ENCODE measurements around the gene TTC4. TPM values are rescaled to one million over a fixed set of nuclear protein-coding genes. Genes with fewer than 3 reads are reported as not detected.
A peak's percentile ranks its signal among the peaks of the same experiment; 100 is the strongest.

Gene TTC4
- polyA plus RNA-seq, 1 experiment: 20.5 TPM

GRCh38 chr1:54671985-54672608 lies 43.6 kb upstream of the TTC4 start:
- no peak for DNase-seq (ENCODE audit: low read depth)
- H3K27me3 ChIP-seq (ENCODE audit: control insufficient read depth, insufficient read depth, low read length): peaks cover 1% of the 10 kb centered on the region; the same call in 1 of the 2 replicates
- peak; percentile 90 for TF ChIP-seq CTCF (IDR thresholded peaks at IDR 0.05; ENCODE audit: insufficient read depth, low read depth, low read length)
- H3K36me3 ChIP-seq (ENCODE audit: control insufficient read depth, insufficient read depth, low read length): no peaks in the 10 kb centered on the region
- CTCF ChIA-PET: interaction anchor here (0.7 to 2.0 kb wide), 10 partner anchors 9 to 138 kb away, joined by 3 to 11 read pairs (median 4); partner anchors contain the start of gene TTC22
- no peak overlapping the region for H3K4me3 ChIP-seq (ENCODE audit: low read depth, low read length)
- POLR2A ChIA-PET: no interaction called here

GRCh38 chr1:54678776-54679643 lies 36.7 kb upstream of the TTC4 start:
- TF ChIP-seq CTCF (IDR thresholded peaks at IDR 0.05; ENCODE audit: insufficient read depth, low read depth, low read length): no peak
- H3K36me3 ChIP-seq (ENCODE audit: control insufficient read depth, insufficient read depth, low read length): no peaks in the 10 kb centered on the region
- H3K4me3 ChIP-seq (ENCODE audit: low read depth, low read length): no peak overlapping the region
- DNase-seq (ENCODE audit: low read depth): no peak
- H3K27me3 ChIP-seq (ENCODE audit: control insufficient read depth, insufficient read depth, low read length): peaks cover 3% of the 10 kb centered on the region; the same call in 1 of the 2 replicates
- ChIA-PET CTCF (no interaction called here), POLR2A (no interaction called here)

GRCh38 chr1:54679706-54680105 lies 36.0 kb upstream of the TTC4 start:
- TF ChIP-seq CTCF (IDR thresholded peaks at IDR 0.05; ENCODE audit: insufficient read depth, low read depth, low read length): no peak
- H3K27me3 ChIP-seq (ENCODE audit: control insufficient read depth, insufficient read depth, low read length): peaks cover 2% of the 10 kb centered on the region; the same call in 1 of the 2 replicates
- CTCF ChIA-PET: no interaction called here

GRCh38 chr1:54680387-54680786 lies 35.3 kb upstream of the TTC4 start:
- POLR2A ChIA-PET: no interaction called here
- peaks cover 2% of the 10 kb centered on the region; the same call in 1 of the 2 replicates for H3K27me3 ChIP-seq (ENCODE audit: control insufficient read depth, insufficient read depth, low read length)
- no peak for DNase-seq (ENCODE audit: low read depth)
- H3K4me3 ChIP-seq (ENCODE audit: low read depth, low read length): no peak overlapping the region
- no peak for TF ChIP-seq CTCF (IDR thresholded peaks at IDR 0.05; ENCODE audit: insufficient read depth, low read depth, low read length)
- CTCF ChIA-PET: no interaction called here
- H3K36me3 ChIP-seq (ENCODE audit: control insufficient read depth, insufficient read depth, low read length): no peaks in the 10 kb centered on the region

More at GRCh38 chr1:54679706-54680105, 36.0 kb upstream of the TTC4 start:
- DNase-seq (ENCODE audit: low read depth): no peak
- Histone ChIP-seq H3K4me3 (ENCODE audit: low read depth, low read length) (no peak overlapping the region), H3K36me3 (ENCODE audit: control insufficient read depth, insufficient read depth, low read length) (no peaks in the 10 kb centered on the region)
- POLR2A ChIA-PET: no interaction called here

GRCh38 chr1:54681358-54681757 lies 34.3 kb upstream of the TTC4 start:
- Histone ChIP-seq H3K4me3 (ENCODE audit: low read depth, low read length) (no peak overlapping the region), H3K36me3 (ENCODE audit: control insufficient read depth, insufficient read depth, low read length) (no peaks in the 10 kb centered on the region), H3K27me3 (ENCODE audit: control insufficient read depth, insufficient read depth, low read length) (peaks cover 2% of the 10 kb centered on the region)
- ChIA-PET POLR2A (no interaction called here), CTCF (interaction anchor here (1.9 kb wide), 1 partner anchor 9 kb away, joined by 5 read pairs; no protein-coding TSS in a partner anchor)
- no peak for DNase-seq (ENCODE audit: low read depth)
- no peak for TF ChIP-seq CTCF (IDR thresholded peaks at IDR 0.05; ENCODE audit: insufficient read depth, low read depth, low read length)
